GM21717 (cell line): Measurements from ENCODE around the gene EIF4G2.
"Not testable (repeated sequence)": the region's sequence is repeated elsewhere in the genome, so short reads cannot be mapped to it uniquely, and the experiment has no call there.

Experiments used
- ATAC-seq: cut with Tn5 transposase; IDR thresholded peaks from one replicate; pipeline ENCODE4 v1.9.1; 2021; ENCODE audit warnings: mild to moderate bottlenecking, moderate library complexity; ENCODE audit not compliant: unreplicated experiment

EIF4G2 gene

DNA sequence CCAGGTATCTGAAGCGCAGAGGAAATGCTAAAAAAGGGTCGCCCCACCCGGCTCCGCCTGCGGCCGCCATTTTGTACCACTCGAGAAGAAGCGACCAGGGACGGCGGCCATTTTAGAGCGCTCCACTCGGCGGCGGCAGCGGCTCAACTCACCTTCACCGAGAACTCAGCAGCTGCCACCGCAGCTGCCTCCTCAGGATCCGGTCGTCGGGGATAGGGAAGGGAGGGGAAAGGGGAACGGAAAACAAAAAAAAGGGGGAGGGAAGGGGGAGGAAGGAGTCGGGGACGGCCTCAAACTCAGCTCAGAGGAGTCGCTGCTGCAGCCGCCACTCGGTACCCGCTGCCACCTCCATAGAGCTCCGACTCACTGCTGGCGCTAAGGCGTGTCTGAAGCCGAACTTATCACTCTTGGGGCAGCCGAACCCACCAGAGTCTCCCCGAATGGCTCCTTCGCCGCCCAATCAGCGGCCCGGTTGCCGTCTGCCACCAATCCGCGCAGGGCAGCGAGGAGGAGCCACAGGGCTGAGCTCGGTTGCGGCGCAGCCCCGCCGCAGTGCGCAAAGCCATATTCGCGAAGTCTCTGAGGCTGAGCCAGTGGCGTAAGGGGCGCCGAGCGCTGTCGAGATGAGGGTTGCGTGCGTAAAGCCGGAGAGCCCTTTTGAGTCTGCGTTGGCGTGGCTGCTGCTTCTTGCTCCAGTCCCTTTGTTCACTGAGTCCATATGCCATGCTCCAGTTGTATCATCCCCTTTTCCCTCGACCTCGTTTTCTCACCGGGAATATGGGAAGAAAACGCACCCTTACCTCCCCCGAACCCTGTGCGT, at the start of gene EIF4G2:
Gene EIF4G2, minus strand, starts transcription at position 374 of the 820 bp plus-strand sequence.
- ATAC-seq = peak; percentile 90

DNA sequence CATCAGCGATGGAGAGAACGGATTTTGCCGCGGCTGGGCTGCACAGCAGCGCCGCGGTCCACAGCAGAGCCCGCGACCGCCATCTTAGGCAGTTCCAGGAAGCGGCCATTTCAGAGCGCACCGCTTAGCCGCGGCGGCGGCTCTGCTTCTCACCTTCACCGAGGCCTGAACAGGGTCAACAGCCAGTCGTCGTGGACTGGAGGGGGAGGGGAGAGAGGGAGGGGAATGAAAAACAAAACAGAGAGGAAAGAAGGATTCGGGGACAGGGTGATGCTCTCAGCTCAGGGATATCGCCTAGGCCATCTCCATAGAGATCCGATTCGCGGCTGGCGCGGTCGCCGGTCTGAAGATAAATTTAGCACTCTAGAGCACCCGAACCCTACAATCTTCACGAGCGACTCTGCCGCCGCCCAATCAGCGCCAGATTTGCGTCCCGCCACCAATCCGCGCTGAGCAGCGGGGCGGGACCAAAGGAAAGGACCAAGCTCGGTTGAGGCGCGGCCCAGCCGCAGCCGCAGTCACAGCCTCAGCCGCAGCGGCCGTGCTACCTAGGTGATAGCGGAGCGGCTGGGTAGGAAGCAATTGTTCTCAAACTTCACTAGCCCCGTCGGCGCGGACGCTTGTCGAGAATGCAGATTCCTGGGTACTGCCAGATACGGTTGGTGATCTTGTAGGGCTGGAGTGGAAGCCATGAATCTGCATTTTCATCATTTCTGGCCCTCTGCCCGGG, 49.1 kb upstream of the EIF4G2 start, which contains the start of gene ZBED5:
Gene ZBED5, minus strand, starts transcription at position 345 of the 730 bp plus-strand sequence. CDS start 3,108 bp downstream, outside the sequence.
- peak; percentile 90 for ATAC-seq

DNA sequence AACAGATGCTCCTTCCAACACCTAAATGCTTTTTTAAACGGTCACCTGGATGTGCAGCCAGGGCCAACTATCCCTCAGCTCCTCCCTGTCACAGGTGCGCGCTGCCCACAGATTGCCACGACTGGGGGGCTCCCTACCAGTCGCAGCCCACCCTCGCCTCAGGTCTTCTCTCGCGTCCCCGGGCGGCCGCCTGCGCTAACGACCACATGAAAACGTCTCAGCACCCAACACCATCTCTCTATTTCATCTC, 48.7 kb upstream of the EIF4G2 start:
- ATAC-seq = peak; percentile 18

DNA sequence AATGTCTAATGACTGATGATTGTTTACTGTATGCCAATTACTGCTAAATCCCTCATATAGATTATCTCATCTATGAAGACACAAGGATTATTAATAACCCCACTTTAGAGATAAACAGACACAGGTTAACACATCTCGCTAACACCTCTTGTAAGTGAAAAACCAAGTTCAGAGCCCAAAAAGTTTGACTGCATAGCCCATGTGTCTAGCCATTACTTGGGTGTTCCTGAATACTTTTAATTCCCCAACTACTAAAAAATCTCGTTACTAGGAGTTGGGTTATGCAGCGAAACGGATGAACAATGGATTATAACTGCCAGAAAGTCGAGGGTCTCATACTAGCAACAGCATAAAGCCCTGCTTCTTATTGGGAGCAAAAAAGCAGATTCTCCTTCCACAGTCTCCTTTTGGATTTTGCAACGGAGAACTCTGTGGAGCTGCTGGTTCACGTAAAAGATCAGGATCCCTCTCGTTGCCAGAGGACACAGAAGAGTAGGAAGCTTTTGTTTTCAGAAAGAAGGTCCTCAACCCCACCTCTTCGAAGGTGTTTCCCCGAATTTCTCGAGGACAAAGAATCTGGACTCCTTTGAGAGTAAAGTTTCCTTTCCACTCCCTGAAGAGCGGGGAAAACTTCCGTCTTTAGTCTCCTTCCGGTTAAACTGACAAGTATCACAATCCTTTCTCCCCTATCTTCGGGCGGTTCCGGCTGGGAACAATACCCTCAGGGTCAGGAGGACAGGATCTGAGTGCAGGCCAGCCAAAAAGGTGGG, 48.1 kb upstream of the EIF4G2 start:
- ATAC-seq = peak; percentile 2

DNA sequence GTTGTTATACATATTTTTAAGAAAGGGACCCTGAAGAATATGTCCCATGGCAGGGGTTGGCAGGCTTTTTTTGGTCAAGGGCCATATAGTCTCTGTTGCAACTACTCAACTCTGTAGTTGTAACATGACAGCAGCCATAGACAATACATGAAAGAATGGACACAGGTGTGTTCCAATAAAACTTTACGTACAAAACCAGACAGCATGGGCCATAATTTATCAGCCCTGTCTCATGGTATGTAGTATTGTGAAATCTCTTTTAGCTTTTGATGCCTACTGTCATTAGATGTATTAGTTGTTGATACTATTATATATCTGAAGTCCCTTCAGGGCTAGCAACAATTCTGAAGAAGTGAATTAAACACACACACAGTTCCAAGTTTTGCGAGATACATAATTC, 46.6 kb upstream of the EIF4G2 start:
- no peak for ATAC-seq

DNA sequence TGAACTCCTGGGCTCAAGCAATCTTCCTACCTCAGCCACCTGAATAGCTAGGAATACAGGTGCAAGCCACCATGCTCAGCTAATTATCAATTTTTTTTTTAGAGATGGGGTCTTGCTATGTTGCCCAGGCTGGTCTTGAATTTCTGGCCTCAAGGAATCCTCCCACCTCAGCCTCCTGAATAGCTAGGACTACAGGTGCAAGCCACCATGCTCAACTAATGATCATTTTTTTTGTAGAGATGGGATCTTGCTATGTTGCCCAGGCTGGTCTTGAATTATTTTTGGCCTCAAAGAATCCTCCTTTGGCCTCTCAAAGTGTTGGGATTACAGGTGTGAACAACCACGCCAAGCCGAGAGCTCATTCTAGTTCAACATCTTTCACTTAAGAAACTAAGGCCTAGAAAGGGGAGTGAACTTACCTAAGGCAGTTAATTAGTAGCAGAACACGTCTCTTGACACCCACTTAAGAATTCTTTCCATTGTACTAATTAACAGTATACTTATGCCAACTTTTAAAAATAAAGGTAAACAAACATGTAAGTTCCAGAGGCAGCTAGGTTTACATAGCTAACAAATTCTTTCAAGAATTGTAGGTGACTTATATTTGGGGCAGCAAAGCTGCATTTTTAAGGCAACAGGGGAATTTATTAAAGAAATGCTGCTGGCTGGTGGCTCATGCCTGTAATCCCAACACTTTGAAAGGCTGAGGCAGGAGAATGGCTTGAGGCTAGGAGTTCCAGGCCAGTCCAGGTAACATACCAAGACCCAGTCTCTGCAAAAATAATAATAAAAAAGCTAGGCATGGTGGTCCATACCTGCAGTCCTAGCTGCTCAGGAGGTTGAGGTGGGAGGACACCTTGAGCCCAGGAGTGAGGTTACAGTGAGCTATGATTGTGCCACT, 39.5 kb upstream of the EIF4G2 start:
- ATAC-seq = no peak

DNA sequence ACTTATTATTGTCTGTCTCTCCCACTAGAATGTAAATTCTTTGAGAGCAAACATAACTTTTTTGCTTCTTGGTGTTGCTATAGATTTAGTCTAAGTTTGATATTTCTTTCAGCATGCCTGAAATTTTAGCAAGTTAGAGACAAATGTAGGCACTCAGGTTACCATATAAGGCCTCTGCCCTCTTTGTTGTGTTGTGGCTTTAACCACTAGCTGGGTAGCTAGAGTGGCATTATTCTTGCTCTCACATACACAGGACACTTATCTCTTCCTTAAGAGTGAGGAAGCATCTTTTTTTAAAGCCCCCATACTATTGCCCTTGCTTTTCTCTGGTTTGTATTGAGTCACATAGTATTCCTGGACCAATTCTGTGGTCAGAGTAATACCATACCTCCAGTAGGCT, 37.9 kb upstream of the EIF4G2 start:
- ATAC-seq = no peak

DNA sequence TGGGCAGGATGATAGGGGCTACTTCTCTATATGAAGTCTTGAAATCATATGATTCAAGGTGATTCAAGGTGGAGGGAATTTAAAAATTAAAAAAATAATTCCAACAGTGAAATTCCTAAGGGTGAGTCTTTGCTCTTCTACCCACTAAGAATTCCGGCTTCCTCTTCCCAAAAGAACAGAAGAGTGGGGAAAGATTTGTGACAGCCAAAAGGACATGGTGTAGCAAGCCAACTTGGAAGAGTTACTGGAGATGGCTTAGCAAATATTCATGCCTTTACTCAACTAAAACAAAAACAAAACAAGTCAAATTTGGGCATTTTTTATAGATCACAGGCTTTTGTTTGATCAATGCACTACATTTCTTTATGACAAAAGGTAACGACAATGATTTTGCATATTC, 36.9 kb upstream of the EIF4G2 start:
- no peak for ATAC-seq

DNA sequence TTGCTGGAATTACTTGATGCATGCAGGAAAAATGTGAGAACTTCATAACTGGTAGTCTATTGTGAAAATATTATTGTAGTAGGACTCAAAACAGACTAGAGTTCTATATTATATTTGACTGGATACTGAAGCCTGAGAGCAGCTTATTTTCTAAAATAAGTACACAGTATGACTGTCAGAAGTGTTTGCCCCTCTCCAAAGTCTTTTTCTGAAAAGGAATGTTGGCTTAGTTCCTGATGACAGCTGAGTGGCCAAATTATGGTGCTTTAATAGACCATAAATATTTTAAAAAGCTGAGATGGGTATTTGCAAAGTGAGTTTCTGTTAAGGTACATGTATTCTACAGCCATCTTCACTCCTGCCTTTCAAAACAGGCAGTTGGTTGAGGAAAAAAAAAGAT, 36.1 kb upstream of the EIF4G2 start:
- ATAC-seq = no peak

DNA sequence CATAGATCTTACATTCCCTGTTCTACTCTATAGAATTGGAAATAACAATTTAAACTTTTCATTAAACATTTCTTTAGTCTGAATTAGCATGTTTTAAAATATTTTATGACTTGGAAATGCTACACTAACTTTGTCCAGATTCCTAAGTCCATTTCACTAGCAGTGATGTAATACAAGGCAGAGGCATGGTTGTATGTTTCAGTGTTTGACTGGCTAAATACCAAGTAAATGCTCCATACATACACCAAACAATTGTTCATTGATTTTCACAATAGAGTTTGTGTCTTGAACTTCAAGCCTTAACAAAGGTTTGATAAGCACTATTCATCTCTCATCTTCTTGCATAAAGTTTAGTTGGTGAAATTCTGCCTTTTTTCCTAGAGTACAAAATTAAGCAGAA, 35.6 kb upstream of the EIF4G2 start:
- no peak for ATAC-seq

DNA sequence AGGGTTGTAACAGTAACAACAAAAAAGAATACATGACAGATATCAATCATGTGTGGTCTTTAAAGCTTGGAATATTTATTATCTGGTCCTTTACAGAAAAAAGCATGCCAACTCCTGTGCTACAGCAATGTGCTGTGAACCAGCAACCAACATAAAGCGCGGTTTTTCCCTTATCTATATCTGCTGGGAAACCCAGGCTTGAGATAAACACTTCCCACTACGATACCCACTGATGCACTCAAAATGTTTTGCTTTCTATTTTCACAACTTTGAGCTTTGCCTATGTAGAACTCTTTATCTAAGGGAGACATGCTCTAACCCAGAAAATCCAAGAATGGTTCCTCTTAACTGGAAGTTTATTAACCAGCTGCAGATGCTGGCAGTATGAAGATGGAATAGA, 30.2 kb upstream of the EIF4G2 start:
- ATAC-seq = no peak

DNA sequence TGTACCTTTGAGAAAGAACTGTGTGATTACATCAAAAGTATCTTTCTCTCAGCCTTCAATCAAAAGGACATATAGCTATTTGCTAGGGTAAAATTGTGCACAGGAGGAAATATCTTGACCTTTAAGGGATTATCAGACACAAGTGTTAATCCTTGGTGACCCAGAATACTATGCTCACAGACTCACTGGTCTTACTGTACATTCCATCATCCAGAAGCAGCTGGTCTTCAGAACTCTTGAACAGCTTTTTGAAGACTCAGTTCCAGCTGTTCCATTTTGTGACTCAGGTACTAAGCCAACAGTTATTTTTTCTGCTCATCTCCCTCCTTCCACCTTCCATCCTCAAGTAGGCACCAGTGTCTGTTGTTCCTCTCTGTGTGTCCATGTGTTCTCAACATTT, 29.4 kb upstream of the EIF4G2 start:
- ATAC-seq = no peak

DNA sequence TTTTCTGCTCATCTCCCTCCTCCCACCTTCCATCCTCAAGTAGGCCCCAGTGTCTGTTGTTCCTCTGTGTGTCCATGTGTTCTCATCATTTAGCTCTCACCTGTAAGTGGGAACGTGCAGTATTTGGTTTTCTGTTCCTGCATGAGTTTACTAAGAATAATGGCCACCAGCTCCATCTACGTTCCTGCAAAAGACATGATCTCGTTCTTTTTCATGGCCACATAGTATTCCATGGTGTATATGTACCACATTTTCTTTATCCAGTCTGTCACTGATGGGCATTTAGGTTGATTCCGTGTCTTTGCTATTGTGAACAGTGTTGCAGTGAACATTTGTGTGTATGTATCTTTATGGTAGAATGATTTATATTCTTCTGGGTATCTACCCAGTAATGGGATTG, 28.2 kb upstream of the EIF4G2 start:
- not testable (repeated sequence) for ATAC-seq

DNA sequence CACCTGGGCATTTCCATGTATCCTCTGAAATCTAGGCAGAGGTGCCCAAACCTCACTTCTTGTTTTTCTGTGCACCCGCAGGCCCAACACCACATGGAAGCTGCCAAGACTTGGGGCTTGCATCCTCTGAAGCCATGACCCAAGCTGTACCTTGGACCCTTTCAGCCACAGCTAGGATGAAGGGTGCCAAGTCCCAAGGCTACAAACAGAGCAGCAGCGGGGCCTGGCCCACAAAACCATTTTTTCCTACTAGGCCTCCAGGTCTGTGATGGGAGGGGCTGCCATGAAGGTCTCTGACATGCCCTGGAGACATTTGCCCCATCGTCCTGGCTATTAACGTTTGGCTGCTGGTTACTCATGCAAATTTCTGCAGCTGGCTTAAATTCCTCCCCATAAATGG, 20.4 kb upstream of the EIF4G2 start:
- no peak for ATAC-seq

DNA sequence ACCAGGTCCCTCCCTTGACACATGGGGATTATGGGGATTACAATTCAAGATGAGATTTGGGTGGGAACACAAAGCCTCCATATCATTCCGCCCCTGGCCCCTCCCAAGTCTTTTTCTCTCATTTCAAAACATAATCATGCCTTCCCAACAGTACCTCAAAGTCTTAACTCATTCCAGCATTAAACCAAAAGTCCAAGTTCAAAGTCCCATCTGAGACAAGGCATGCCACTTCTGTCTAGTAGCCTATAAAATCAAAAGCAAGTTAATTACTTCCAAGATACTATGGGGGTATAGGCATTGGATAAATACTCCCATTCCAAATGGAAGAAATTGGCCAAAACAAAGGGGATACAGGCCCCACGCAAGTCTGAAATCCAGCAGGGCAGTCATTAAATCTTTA, 19.7 kb upstream of the EIF4G2 start:
- no peak for ATAC-seq

DNA sequence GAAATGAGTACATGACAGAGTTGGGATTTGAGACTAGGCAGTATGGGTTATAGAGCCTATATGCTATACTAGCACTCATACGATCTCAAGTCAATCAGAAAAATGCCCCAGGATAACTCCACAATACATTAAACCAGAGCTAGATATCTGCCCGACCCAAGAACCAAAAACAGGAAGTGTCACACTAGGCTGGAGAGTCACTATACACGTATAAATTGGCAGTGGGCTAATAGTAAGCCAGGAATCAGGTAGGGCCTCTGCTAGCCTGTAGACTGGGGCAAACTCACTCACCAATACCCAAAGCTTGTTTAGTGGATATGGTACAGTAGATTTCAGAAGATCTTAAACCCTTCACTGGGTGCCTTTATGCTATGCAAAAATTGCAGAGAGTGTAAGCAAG, 16.2 kb upstream of the EIF4G2 start:
- no peak for ATAC-seq

DNA sequence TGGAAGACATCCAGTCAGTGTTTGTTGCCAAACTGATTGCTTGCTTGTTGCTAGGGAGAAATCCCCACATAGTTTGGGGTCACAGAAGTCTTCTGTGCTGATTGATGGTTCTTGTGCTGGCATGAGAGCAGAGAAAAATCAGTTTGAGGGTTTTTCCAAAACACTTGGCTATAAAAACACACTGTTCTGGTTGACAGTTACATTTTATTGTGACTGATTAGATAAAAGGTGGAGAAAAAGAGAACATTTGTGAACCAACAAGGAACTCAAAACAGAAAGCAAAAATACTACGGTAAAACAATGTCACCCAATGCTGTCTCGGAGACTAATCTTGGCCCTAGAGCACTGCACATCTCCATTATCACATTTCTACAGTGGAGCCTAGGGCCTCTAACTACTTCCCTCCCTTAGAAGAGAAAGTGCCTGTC, 14.4 kb upstream of the EIF4G2 start:
- no peak for ATAC-seq

DNA sequence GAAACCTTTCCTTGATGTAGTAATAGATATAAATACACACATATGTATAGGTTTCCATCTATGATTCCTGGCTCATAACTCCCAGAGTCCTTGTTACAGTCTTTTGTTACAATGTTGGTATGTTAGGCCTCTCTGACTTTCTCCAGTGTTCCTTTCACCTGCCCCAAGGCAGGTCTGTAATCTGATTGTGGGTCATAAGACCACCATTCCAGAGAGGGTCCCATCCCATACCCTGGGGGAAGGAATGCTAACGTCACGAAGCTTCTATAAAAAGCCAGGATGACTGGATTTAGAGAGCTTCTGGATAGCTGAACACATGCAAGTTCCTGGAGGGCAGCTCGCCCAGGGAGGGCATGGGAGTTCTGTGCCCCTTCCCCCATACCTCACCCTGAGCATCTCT, 13.8 kb upstream of the EIF4G2 start:
- not testable (repeated sequence) for ATAC-seq

DNA sequence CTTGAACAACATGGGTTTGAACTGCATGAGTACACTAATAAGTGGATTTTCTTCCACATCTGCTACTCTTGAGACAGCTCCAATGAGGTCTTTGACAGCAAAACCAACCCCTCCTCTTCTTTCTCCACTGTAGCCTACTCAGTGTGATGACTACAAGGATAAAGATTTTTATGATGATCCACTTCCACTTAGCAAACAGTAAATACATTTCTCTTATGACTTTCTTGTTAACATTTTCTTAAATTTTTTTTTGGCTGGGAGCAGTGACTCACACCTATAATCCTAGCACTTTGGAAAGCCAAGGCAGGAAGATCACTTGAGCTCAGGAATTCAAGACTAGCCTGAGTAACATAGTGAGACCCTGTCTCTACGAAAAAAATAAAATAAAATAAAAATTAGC, 9.9 kb upstream of the EIF4G2 start:
- ATAC-seq = no peak

DNA sequence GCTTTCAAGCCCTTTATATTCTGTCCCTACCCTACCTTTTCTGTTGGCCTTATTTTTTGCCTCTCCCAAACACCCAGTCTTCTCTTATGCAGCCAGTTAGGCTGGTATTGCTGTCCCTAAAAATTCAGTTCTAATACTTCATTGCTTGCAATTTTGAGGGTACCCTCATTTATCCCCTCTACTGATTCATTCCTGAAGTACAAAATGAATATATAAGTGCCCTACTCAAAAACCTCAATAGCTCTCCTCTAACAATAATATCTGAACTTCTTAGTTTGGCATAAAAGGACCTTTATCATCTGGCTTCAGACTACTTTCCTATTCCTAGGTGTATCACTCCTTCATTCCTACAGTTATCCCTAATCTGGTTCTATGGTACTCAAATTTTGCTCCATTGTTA, 5.2 kb upstream of the EIF4G2 start:
- no peak for ATAC-seq
